IMR-90 (cell line): ENCODE results near the gene CLMP. TPM values are rescaled to one million over a fixed set of nuclear protein-coding genes. Genes with fewer than 3 reads are reported as not detected.

Source experiments
- ATAC-seq: fragments of 200-7000 bp; cut with Tn5 transposase; 2 replicates; pipeline ENCODE4 v1.9.1; 2020; ENCODE audit warnings: low read depth, mild to moderate bottlenecking, moderate library complexity
- BruUV-seq: library from RNA; stranded (reverse); fragments of 400-500 nt; replicated peaks from 2 replicates; lab custom pipeline; 2021; lab: Mats Ljungman, UMichigan
- CTCF ChIA-PET: fragments of 300-600 bp; formaldehyde crosslinking; extraction: SDS; loops from one replicate; lab custom pipeline; 2021; ENCODE audit warnings: antibody characterized with exemption; lab: Yijun Ruan, JAX
- POLR2A ChIA-PET: fragments of 300-600 bp; sonication (Branson Sonifier 250); formaldehyde crosslinking; loops from one replicate; lab custom pipeline; 2022; ENCODE audit warnings: antibody characterized with exemption; ENCODE audit not compliant: unreplicated experiment; lab: Charles Lee
- DNase-seq: peaks from one replicate; pipeline ENCODE4 v3.0.0; 2013
- H2AFZ ChIP-seq: replicated peaks from 2 replicates; pipeline ENCODE3; 2013; ENCODE audit warnings: low read length, mild to moderate bottlenecking; ENCODE audit not compliant: poor library complexity
- H2AK5ac ChIP-seq: 2 replicates; pipeline ENCODE4 v1.6.1; 2013; ENCODE audit warnings: low read depth, low read length, inconsistent platforms
- H2AK9ac ChIP-seq: replicated peaks from 2 replicates; pipeline ENCODE3; 2013; ENCODE audit warnings: mild to moderate bottlenecking, low read depth, low read length, moderate library complexity; ENCODE audit not compliant: poor library complexity
- H2BK120ac ChIP-seq: 2 replicates; pipeline ENCODE4 v1.6.1; 2013; ENCODE audit warnings: low read depth, low read length, inconsistent platforms
- H2BK15ac ChIP-seq: 3 replicates; pipeline ENCODE4 v1.6.1; 2013; ENCODE audit warnings: low read depth, low read length, inconsistent platforms
- H2BK20ac ChIP-seq: 2 replicates; pipeline ENCODE4 v1.6.1; 2013; ENCODE audit warnings: low read depth, mild to moderate bottlenecking, inconsistent platforms, low read length, moderate library complexity
- H2BK5ac ChIP-seq: 2 replicates; pipeline ENCODE4 v1.6.1; 2013; ENCODE audit warnings: mild to moderate bottlenecking, low read depth, low read length, inconsistent platforms; ENCODE audit not compliant: poor library complexity, severe bottlenecking
- H3K14ac ChIP-seq: replicated peaks from 2 replicates; pipeline ENCODE4 v1.6.1; 2013; ENCODE audit warnings: low read depth, low read length, inconsistent platforms
- H3K18ac ChIP-seq: 2 replicates; pipeline ENCODE4 v1.6.1; 2013; ENCODE audit warnings: low read depth, low read length, control low read depth
- H3K23ac ChIP-seq: 2 replicates; pipeline ENCODE4 v1.6.1; 2013; ENCODE audit warnings: low read depth, low read length, inconsistent platforms
- H3K27ac ChIP-seq: 2 replicates; pipeline ENCODE4 v1.5.1; 2013; ENCODE audit warnings: mild to moderate bottlenecking, control low read depth, low read length; ENCODE audit not compliant: insufficient read depth
- H3K27me3 ChIP-seq: 2 replicates; pipeline ENCODE4 v1.6.1; 2013; ENCODE audit warnings: low read length; ENCODE audit not compliant: control insufficient read depth, insufficient read depth
- H3K36me3 ChIP-seq: 2 replicates; pipeline ENCODE4 v1.6.1; 2013; ENCODE audit warnings: low read length, mixed read lengths; ENCODE audit not compliant: control insufficient read depth, insufficient read depth
- H3K4ac ChIP-seq: 2 replicates; pipeline ENCODE4 v1.6.1; 2013; ENCODE audit warnings: low read depth, low read length, inconsistent platforms
- H3K4me1 ChIP-seq: 2 replicates; pipeline ENCODE4 v1.6.1; 2013; ENCODE audit warnings: low read length, mixed read lengths; ENCODE audit not compliant: control insufficient read depth, insufficient read depth
- H3K4me2 ChIP-seq: 2 replicates; pipeline ENCODE4 v1.6.1; 2013; ENCODE audit warnings: low read depth, mild to moderate bottlenecking, control low read depth, low read length, moderate library complexity
- H3K4me3 ChIP-seq: 2 replicates; pipeline ENCODE4 v1.5.1; 2013; ENCODE audit warnings: low read depth, mild to moderate bottlenecking, control low read depth, low read length, moderate library complexity; ENCODE audit not compliant: insufficient read depth
- H3K56ac ChIP-seq: 2 replicates; pipeline ENCODE4 v1.6.1; 2013; ENCODE audit warnings: low read length, inconsistent platforms; ENCODE audit not compliant: insufficient read depth; ENCODE audit errors: extremely low read depth
- H3K79me1 ChIP-seq, 2 experiments: 2 replicates each; pipeline ENCODE4 v1.6.1; 2013; ENCODE audit warnings: low read length in 2 of 2, inconsistent platforms in 1 of 2, low read depth in 1 of 2
- H3K9ac ChIP-seq: 2 replicates; pipeline ENCODE4 v1.6.1; 2013; ENCODE audit warnings: low read depth, low read length, control low read depth
- H3K9me1 ChIP-seq: 2 replicates; pipeline ENCODE4 v1.6.1; 2013; ENCODE audit warnings: low read length, inconsistent platforms; ENCODE audit not compliant: insufficient read depth
- H3K9me3 ChIP-seq: 2 replicates; pipeline ENCODE4 v1.6.1; 2013; ENCODE audit warnings: low read length; ENCODE audit not compliant: control insufficient read depth, insufficient read depth
- H4K20me1 ChIP-seq: 2 replicates; pipeline ENCODE4 v1.6.1; 2013; ENCODE audit warnings: low read length, inconsistent platforms; ENCODE audit not compliant: insufficient read depth
- H4K5ac ChIP-seq: 2 replicates; pipeline ENCODE4 v1.6.1; 2013; ENCODE audit warnings: mild to moderate bottlenecking, low read depth, low read length, control low read depth
- H4K8ac ChIP-seq, 2 experiments: 2 replicates each; pipeline ENCODE4 v1.6.1; 2013; ENCODE audit warnings: low read depth in 2 of 2, low read length in 2 of 2, control low read depth in 1 of 2, inconsistent platforms in 1 of 2
- H4K91ac ChIP-seq: 2 replicates; pipeline ENCODE4 v1.6.1; 2013; ENCODE audit warnings: low read depth, low read length, inconsistent platforms; ENCODE audit not compliant: insufficient read depth
- BHLHE40 ChIP-seq: fragments of 150-350 bp; IDR thresholded peaks from 2 replicates; pipeline ENCODE4 v1.6.1; 2016; ENCODE audit warnings: mild to moderate bottlenecking, low read depth, low read length
- CEBPB ChIP-seq: IDR thresholded peaks from 2 replicates; pipeline ENCODE4 v1.6.1; 2012; ENCODE audit warnings: low read depth, low read length, improper control_type of control experiment
- CHD1 ChIP-seq: IDR thresholded peaks from 2 replicates; pipeline ENCODE4 v1.6.1; 2012; ENCODE audit warnings: low read depth, low read length, improper control_type of control experiment
- CTCF ChIP-seq: conservative IDR thresholded peaks from 2 replicates; pipeline ENCODE4 v1.5.1; 2012; ENCODE audit warnings: mild to moderate bottlenecking, low read depth, low read length, improper control_type of control experiment
- FOS ChIP-seq: fragments of 150-350 bp; IDR thresholded peaks from 2 replicates; pipeline ENCODE4 v1.6.1; 2016; ENCODE audit warnings: low read depth, low read length
- MAFK ChIP-seq: IDR thresholded peaks from 2 replicates; pipeline ENCODE4 v1.6.1; 2012; ENCODE audit warnings: low read depth, low read length, improper control_type of control experiment
- MAZ ChIP-seq: IDR thresholded peaks from 2 replicates; pipeline ENCODE4 v1.6.1; 2012; ENCODE audit warnings: low read depth, mild to moderate bottlenecking, low read length, improper control_type of control experiment, moderate library complexity, borderline replicate concordance
- MXI1 ChIP-seq: IDR thresholded peaks from 2 replicates; pipeline ENCODE4 v1.6.1; 2012; ENCODE audit warnings: low read depth, mild to moderate bottlenecking, low read length, moderate library complexity, borderline replicate concordance
- NFE2L2 ChIP-seq: fragments of 150-350 bp; IDR thresholded peaks from 2 replicates; pipeline ENCODE4 v1.6.1; 2016; ENCODE audit warnings: low read depth, mild to moderate bottlenecking, low read length
- RAD21 ChIP-seq: IDR thresholded peaks from 2 replicates; pipeline ENCODE4 v1.6.1; 2012; ENCODE audit warnings: low read length, improper control_type of control experiment
- RCOR1 ChIP-seq: IDR thresholded peaks from 2 replicates; pipeline ENCODE4 v1.6.1; 2012; ENCODE audit warnings: mild to moderate bottlenecking, low read length, improper control_type of control experiment; ENCODE audit not compliant: insufficient replicate concordance
- RFX5 ChIP-seq: IDR thresholded peaks from 2 replicates; pipeline ENCODE4 v1.8.0; 2012; ENCODE audit warnings: low read depth, mild to moderate bottlenecking, low read length, moderate library complexity
- SMC3 ChIP-seq: fragments of 150-350 bp; IDR thresholded peaks from 2 replicates; pipeline ENCODE4 v1.6.1; 2016; ENCODE audit warnings: low read depth, mild to moderate bottlenecking, antibody characterized with exemption, low read length, moderate library complexity
- USF2 ChIP-seq: fragments of 150-350 bp; IDR thresholded peaks from 2 replicates; pipeline ENCODE4 v1.6.1; 2017; ENCODE audit warnings: mild to moderate bottlenecking, antibody characterized with exemption, low read length, low read depth
- WGBS, 2 experiments: methylation state at CpG; one replicate each; pipeline versions ENCODE4 v1.1.5 to v1.1.7; 2013; ENCODE audit warnings: missing lambda C conversion rate in 2 of 2; ENCODE audit not compliant: insufficient read length in 1 of 2; ENCODE audit errors: extremely low coverage in 2 of 2; 5-methylcytosine and 5-hydroxymethylcytosine counted together
- dilution Hi-C: fragments of 300-500 bp; cut with HindIII; formaldehyde crosslinking; loops from one replicate; pipeline ENCODE4 v1.14.3; 2018; ENCODE audit warnings: low sequenced_read_pairs; ENCODE audit not compliant: unreplicated experiment
- in situ Hi-C: fragments of 300-500 bp; cut with MboI; formaldehyde crosslinking; loops from 3 replicates; pipeline ENCODE4 v1.14.3; 2019; ENCODE audit warnings: low sequenced_read_pairs, inconsistent platforms, mixed read lengths
- intact Hi-C: fragments of 100-400 bp; cut with micrococcal nuclease; formaldehyde crosslinking; loops from 2 replicates; pipeline ENCODE4 v1.10.0; 2022
- polyA plus RNA-seq, 3 experiments: library from polyadenylated mRNA; depleted of rRNA; stranded (reverse); fragments of >200 nt; gene quantifications; 2 replicates each; pipeline ENCODE4 v1.2.3, GENCODE V29; 2012; ENCODE audit warnings: low replicate concordance in 1 of 3
- total RNA-seq: library from RNA; depleted of rRNA; stranded (reverse); fragments of >200 nt; gene quantifications from 2 replicates; pipeline ENCODE4 v1.2.3, GENCODE V29; 2012

The CLMP gene
- total and polyA plus RNA-seq, 2 of the 4 experiments (the other 2 are of a cell fraction): 54.7 to 95.7 TPM

DNA sequence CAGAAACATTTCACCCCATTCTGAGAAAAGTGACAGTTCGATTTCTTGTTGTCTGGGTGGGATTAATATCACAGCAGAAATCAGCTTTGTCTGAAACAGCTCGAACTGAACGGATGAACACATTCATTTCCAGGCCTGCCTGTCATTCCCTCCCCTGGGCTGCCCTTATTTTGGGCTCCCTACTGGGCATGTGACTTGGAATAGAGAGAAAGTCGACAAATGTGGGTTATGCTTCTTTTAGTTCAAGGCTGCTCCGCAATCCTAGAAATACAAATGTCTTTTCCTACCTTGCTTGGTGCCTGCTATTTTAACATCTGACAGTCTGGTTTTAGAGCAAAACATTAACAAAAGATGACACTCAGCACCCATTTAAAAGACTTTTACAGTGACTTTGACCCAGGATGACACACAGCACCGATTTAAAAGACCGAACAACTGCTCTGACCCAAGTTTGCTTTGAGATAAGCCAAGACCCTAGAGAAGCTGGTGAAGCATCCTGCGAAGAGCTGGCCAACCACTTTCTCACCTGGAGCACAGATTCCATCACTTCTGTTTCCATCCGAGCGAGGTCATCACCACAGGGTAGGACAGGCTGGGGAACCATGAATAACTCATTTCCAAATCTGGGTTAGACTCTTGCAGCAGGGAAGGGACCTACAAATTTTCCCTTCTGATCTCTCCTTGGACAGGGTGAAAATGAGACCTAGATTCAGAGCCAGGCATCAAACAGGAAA is 13.1 kb downstream of the CLMP start:
- WGBS, 2 experiments: 94% methylated on average over 3 of the region's 10 CpGs; no CpG with 5 or more reads in 1 of the 2 experiments

More for the DNA sequence above, 13.1 kb downstream of the CLMP start:
- Histone ChIP-seq H3K23ac (no peak overlapping the region), H2BK120ac (no peak overlapping the region), H3K9me3 (no peaks in the 10 kb centered on the region), H4K5ac (0 out of 2 replicates have a peak overlapping the region, but pooled peaks have one; percentile 15), H2BK15ac (no peak overlapping the region), H4K20me1 (peaks cover 54% of the 10 kb centered on the region), H3K4me3 (no peak overlapping the region), H3K9ac (no peak overlapping the region), H3K27ac (peak overlapping the region; percentile 3; the same call in 1 of the 2 replicates), H2BK20ac (no peak overlapping the region), H3K36me3 (peaks cover 74% of the 10 kb centered on the region), H3K18ac (no peak overlapping the region), H3K4me2 (no peak overlapping the region), H2BK5ac (no peak overlapping the region), H3K14ac (0 out of 2 replicates have a peak overlapping the region, but pooled peaks have one; percentile 17), H2AK5ac (0 out of 2 replicates have a peak overlapping the region, but pooled peaks have one; percentile 34), H3K79me1 (peaks cover 31 to 96% of the 10 kb centered on the region in 2 experiments), H2AK9ac (no peak overlapping the region), H3K27me3 (no peaks in the 10 kb centered on the region), H4K91ac (no peak overlapping the region), H4K8ac (no peak overlapping the region; a peak in 1 of 4 replicates), H3K9me1 (peaks cover 46% of the 10 kb centered on the region), H3K56ac (no peak overlapping the region), H3K4me1 (peaks cover 41% of the 10 kb centered on the region), H2AFZ (no peak overlapping the region), H3K4ac (no peak overlapping the region)
- CTCF ChIA-PET: no interaction called here
- BruUV-seq: no TSS peak
- TF ChIP-seq USF2 (no peak), RAD21 (no peak), RCOR1 (no peak), NFE2L2 (no peak), BHLHE40 (no peak), SMC3 (no peak), CHD1 (no peak), CEBPB (no peak), FOS (no peak), MAFK (no peak), RFX5 (no peak), MXI1 (no peak), CTCF (no peak), MAZ (no peak)
- intact Hi-C loops (no loop called here), in situ Hi-C loops (loop anchor here (25.0 kb wide), 2 partner anchors 495 to 995 kb away; no protein-coding TSS in a partner anchor), dilution Hi-C loops (no loop called here)
- no peak for DNase-seq
- ATAC-seq: no peak
- POLR2A ChIA-PET: no interaction called here
